Activated CD4-positive, CD25-positive, alpha-beta regulatory T cell (primary cell): ENCODE measurements around the gene NBPF11.
"Not testable (repeated sequence)": the region's sequence is repeated elsewhere in the genome, so short reads cannot be mapped to it uniquely, and the experiment has no call there.

ENCODE experiments used
- DNase-seq, 4 experiments: peaks; one replicate each; lab custom pipeline; 2025; lab: John Stamatoyannopoulos, UW

NBPF11 gene

DNA sequence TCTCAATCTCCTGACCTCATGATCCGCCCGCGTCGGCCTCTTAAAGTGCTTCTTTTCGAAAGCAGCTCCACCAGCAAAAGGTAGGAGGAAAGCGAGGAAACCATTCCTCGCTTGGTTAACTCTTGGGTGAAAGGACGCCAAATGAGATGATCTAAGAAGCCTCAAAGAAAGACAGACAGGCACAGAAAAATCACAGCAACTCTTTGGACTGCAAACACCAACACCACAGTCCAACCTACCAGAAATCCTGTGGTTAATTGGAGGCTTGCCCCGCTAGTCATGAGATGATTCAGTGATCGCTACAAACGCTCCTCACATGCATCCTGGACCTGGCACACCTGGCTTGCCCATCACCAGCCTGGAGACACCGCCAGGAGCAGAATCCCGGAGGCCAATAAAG, 1.1 kb downstream of the NBPF11 start:
- DNase-seq, result not testable (repeated sequence)

DNA sequence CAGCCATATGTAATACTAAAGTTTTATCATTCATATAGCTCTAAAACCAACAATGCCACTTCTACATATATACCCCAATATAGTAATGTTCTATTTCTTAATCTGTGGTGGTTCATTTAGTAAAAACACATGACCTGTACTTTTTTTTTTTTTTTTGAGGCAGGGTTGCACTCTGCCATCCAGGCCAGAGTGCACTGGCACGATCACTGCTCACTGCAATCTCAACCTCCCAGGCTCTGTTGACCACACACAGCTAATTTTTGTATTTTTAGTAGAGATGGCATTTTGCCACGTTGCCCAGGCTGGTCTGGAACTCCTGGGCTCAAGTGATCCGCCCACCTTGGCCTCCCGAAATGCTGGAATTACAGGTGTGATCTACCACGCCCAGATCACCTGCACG, 2.1 kb downstream of the NBPF11 start:
- not testable (repeated sequence) for DNase-seq

DNA sequence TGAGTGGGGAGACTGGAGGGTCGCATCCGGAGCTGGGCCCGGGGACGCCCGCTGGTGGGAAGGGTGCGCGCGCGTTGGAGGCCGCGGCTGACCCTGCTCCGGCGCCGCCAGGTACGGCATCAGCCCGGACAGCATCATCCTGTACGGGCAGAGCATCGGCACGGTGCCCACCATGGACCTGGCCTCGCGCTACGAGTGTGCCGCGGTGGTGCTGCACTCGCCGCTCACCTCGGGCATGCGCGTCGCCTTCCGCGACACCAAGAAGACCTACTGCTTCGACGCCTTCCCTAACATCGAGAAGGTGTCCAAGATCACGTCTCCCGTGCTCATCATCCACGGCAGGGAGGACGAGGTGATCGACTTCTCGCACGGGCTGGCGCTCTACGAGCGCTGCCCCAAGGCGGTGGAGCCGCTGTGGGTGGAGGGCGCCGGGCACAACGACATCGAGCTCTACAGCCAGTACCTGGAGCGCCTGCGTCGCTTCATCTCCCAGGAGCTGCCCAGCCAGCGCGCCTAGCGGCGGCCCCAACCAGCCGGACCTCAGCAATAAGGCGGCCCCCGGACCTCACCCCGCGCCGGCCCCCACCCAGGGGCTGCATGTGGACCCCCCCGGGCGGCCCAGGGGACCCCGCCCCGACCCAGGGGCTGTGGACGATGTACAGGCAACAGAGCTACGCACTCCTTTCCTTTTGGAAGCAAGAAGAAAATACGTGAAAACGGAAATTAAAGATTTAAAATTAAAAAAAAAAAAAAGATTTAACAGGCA, 2.8 kb downstream of the NBPF11 start:
- DNase-seq, result not testable (repeated sequence)

DNA sequence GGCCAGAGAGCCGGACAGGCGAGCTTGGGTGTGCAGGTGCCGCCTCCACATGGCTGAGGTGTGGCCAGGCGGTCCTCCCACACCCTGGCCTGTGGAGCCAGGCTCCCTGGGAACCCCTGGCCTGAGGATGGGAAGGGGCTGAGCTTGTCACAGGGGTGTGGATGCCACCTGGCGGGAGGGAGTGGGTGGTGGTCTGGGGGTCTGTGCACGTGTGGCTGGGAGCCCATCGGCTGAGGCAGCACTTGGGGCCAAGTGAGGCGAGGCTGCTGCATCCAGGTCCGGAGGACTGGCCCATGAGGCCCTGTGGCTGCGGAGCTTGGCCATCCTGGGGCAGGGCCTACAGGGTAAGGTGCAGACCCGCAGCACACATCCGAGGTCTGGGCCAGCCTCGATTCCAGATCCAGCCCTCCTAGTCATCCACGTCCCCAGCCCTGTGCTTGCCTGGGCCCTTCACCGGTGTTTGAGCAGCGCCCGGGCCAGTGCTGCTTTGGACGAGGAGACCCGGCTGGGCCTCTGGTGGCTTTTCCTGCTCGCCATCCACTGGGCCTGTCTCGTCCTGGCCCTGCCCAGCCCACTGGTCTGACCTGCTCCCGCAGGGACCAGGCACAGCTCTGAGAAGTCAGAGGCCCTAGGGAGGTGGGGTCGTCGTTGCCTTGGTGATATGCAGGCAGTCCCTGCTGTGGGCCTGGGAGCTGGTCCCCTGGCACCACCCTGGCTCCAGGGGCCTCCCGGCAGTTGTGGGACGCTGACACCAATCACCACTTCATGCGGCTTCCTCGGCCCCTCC, 4.8 kb downstream of the NBPF11 start:
- DNase-seq, result not testable (repeated sequence)

DNA sequence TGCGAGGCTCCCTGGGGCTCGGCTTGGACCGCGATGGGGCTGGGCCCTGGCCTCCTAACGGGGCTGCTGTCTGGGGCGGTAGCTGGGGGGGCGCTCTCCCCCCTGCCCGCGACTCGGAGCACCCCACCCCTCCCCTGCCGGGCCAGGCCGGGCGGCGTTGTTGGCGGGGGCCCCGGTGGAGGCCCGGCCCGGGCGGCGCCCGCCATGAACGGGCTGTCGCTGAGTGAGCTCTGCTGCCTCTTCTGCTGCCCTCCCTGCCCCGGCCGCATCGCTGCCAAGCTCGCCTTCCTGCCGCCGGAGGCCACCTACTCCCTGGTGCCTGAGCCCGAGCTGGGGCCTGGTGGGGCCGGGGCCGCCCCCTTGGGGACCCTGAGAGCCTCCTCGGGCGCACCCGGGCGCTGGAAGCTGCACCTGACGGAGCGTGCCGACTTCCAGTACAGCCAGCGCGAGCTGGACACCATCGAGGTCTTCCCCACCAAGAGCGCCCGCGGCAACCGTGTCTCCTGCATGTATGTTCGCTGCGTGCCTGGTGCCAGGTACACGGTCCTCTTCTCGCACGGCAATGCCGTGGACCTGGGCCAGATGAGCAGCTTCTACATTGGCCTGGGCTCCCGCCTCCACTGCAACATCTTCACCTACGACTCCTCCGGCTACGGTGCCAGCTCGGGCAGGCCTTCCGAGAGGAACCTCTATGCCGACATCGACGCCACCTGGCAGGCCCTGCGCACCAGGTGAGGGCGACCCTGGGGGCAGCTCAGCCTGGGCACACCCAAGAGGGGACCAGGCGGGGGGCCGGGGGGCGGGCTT, 5.7 kb downstream of the NBPF11 start:
- DNase-seq, result not testable (repeated sequence)

DNA sequence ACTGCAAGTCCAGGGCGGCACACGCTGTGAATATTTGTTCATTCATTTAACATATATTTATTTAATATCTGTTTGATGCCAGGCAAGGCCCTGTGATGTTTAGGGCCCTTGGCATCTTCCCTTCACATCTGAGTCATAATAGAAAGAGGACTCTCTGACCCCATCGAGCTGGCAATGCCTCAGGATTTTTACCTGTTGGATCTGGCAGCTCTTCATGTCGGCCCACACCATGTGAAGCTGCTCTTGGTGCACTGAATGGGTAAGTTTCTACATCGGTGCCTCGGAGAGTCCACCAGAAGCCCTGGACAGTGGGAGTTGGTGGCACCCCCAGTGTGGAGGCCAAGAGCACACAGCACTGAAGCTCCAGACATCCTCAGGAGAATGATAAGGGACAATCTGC, 8.9 kb downstream of the NBPF11 start:
- not testable (repeated sequence) for DNase-seq

DNA sequence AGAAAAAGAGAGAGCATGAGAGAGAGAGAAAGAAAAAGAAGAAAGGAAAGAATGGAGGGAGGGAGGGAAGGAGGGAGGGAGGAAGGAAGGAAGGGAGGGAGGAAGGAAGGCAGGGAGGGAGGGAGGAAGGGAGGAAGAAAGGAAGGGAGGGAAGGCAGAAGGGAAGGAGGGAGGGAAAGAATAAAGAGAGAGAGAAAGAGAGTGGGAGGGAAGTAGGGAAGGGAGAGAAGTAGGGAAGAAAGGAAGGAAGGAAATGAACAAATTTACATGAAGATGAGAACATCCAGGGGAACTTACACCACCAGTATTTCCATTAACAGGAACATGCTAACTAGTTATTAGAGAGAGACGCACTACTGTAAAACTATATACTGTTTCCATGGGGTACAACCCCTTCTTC, 10.1 kb downstream of the NBPF11 start:
- DNase-seq, result not testable (repeated sequence)

DNA sequence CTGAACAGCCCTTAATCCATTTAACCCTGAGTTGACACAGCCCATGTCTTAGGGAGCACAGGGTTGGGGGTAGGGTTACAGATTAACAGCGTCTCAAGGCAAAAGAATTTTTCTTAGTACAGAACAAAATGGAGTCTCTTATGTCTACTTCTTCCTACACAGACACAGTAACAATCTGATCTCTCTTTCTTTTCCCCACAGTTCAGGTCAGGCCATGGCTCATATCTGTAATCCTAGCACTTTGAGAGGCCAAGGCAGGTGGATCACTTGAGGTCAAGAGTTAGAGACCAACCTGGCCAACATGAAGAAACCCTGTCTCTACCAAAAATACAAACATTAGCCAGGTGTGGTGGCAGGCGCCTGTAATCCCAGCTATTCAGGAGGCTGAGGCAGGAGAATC, 13.5 kb downstream of the NBPF11 start:
- not testable (repeated sequence) for DNase-seq

DNA sequence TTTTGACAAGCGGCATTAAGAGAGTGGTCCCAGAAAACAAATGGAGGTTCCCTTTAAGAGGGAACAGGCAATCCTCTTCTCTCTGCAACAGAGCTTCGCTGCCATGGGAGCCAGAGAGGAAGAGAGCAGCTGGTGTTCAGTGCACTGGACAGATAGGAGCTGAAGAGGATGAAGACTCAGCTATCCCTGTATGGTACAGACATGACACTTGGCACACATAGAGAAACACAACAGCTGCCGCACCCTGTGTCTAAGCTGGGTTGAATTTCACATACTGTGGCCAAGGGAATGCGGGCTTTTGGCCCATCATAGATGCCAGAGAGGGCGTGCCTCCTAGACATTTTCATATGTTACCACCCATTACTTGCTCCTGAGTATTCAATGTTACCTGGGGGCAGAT, 29.7 kb downstream of the NBPF11 start:
- not testable (repeated sequence) for DNase-seq

DNA sequence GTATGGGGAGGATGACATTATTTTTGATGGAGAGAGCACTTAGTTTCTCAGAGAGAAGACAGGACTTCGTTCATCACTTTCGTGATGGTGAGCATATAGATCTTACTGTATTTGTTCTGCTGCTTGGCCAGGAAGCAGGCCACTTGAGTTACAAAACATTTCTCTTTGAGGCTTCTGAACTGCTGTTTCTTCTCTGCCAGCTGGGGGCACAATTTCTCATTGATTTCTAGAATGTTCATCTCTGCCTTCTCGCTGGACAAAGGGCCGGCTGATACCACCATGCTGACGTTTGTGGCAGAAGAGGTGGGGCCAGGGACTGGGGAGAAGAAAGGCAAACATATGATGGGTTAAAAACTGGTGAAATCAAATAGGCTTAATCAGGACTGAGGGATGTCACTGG, 31.7 kb downstream of the NBPF11 start:
- not testable (repeated sequence) for DNase-seq

DNA sequence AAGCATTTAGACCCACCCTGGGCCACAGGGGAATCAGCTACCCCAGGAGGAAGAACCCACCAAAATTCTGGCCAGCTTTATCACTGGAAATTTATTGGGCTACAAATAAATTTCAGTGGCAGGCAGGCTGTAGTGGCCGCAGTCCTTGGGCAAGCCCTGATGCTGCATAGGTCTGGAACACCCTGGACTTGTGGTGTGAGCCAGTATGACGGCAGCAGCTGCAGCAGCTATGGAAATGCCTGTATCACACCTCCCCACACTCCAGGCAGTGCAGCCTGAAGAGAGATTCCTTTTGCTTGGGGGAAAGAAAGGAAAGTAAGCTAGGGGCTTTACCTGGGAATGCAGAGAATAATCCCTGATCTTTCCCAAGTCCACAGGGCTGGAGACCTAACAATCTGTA, 56.3 kb downstream of the NBPF11 start:
- not testable (repeated sequence) for DNase-seq

DNA sequence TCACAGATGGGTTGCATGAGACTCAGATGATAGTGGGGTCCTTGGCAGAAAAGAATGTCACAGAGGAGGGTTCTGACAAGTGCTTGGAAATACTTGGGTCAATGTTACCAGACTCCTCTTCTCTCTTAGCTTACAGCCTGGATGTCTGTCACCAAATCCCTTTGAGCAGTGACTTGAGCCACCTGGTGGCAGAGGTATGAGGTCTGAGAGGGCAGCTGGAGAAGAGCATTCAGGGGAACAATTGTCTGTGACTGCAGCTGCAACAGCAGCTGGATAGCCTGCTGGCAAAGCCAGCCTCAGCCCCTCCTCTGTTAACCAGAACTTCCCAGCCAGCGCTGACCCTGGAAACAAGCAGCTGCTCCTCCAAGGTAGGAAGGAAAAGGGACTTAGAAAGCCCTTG, 65.9 kb downstream of the NBPF11 start:
- DNase-seq, result not testable (repeated sequence)

DNA sequence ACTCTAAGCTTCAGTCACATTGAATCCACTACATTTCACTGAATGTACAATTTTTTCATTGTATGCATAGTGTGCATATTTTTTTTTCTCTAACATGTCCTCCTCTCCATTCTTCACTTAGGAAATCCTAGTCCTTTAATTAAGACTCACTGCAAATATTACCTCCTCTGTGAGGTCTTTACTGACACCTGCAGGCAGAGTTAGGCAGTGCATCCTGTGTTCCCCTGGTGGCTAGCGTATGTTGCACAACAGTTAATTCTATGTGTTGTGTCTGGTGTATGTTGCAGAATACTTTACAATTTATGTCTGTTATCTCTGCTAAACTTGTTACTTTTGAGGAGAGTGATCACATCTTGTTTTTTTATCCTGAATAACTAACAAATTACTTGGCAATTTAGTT, 70.9 kb downstream of the NBPF11 start:
- DNase-seq, result not testable (repeated sequence)

DNA sequence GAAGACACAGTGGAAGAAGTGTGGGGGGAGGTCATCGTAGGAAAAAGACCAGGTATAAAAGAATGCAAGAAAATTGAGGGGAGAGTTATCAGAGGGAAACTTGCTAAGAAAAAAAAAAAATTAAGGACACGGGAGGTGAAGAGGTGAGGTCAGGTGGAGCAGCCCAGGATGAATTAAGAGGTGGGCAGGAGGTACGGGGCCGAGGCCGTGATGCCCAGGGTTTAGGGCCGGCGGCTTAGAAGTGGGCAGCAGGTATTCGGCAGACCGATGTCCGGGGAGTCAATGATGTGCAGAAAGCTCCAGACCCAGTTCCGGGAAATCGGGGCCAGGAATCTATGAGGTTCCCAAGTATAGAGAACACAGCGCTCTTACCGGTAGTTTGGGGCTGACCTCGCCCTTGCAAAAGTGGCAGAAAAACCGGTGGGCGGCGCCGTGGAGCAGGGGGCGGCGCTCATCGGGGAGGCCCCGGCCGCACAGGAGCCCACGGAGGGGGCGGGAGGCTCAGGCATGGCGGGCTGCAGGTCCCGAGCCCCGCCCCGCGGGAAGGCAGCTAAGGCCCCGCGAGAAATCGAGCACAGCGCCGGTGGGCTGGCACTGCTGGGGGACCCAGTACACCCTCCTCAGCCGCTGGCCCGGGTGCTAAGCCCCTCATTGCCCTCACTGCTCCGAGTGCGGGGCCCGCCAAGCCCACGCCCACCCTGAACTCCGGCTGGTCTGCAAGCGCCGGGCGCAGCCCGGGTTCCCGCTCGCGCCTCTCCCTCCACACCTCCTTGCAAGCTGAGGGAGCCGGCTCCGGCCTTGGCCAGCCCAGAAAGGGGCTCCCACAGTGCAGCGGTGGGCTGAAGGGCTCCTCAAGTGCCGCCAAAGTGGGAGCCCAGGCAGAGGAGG, 73.2 kb downstream of the NBPF11 start:
- DNase-seq, result not testable (repeated sequence)

DNA sequence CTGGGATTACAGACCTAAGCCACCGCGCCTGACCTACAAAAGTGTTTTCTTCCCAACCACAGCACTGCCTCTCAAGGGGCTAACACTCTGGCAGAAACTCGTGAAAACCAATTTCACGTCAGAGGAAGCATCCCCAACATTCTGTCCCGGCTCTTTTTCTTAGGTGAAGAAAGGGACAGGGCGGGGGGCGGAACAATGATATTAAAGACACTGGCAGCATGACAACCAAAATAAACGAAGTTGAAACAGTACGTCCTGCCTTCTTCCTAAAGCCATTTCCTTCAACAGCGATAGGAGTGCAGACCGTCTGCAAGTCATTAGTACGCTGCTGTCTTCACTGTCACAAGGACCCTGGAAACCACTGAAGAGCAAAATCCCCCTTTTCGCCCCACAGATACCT, 74.0 kb downstream of the NBPF11 start:
- DNase-seq, result not testable (repeated sequence)

DNA sequence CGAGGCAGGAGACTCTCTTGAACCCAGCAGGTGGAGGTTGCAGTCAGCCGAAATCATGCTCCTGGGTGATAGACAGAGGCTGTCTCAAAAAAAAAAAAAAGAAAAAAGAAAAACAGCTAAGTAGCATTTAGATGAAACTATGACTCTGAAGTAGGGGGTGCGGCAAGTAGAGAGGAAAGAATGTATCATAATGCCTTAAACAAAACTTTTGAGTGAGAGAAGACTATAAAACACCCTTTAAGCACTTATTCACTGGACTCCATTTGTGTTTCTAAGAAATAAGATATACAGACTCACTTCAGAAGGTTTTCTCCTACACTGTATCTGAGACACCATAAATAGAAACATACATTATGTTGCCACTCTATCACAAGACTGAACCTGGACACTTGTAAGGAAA, 74.6 kb downstream of the NBPF11 start:
- DNase-seq, result not testable (repeated sequence)

DNA sequence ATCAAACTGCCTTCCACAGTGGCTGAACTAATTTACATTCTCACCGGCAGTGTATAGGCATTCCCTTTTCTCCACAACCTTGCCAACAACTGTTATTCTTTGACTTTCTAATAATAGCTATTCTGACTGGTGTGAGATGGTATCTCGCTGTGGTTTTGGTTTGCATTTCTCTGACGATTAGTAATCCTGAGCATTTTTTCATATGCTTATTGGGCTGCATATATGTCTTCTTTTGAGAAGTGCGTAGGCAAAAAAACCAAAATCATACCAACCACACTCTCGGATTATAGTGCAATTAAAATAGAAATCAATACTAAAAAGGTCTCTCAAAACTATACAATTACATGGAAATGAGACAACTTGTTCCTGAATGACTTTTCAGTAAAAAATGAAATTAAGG, 78.7 kb downstream of the NBPF11 start:
- DNase-seq, result not testable (repeated sequence)

DNA sequence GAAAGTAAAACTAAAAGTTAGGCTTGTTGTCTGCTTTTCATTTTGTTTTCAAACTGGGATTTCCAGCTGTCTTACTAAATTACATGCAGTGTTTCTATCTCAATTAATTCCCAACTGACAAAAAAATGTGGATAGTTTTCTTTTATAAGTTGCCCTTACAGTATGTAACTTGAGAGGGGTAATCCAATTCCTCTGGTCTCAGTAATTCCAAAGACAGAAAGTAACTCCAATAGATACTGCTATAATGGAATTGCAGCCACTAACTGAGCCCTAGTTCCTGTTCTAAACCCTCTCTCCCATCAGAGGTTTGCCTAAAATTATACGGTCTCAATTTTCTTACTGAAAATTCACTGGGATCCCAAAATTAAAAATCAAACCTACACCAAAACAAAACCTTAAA, 83.5 kb downstream of the NBPF11 start:
- not testable (repeated sequence) for DNase-seq

DNA sequence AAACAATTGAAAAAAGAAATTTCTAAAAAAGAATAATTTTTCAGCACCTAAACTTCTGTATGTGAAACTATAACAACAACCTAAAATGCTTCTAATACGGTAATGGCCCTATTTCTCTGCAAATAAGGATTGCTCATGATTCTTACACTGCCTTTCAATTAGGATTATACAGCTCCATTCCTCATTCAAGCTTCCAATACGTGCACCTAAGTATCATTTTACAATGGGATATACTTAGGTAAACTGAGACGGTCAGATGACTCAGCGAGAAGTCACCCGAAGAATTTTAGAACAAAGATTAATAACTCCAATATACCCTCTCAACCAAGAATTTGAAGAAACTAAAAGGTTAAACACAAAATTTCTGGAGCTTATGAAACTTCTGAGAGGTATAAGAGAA, 83.9 kb downstream of the NBPF11 start:
- not testable (repeated sequence) for DNase-seq

DNA sequence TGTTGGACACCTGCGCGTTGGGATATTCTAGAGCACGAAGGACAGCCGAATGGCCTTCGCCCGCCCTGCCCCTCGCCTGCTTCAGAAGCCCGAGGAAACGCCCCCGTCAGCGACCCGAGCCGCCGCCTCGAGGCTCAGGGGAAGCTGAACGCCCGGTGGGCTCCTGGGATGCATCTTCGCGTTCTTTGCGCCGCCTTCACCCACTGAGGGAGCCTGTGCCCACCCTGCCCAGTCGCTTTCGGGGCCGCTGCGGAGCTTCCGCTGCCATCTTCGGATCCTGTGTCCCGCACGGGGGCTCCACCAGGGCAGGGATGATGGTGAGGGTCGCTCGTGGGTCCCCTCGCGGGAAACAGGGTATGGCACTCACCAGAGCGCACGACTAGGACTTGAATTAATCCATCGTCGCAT, 91.8 kb downstream of the NBPF11 start:
- DNase-seq, result not testable (repeated sequence)

DNA sequence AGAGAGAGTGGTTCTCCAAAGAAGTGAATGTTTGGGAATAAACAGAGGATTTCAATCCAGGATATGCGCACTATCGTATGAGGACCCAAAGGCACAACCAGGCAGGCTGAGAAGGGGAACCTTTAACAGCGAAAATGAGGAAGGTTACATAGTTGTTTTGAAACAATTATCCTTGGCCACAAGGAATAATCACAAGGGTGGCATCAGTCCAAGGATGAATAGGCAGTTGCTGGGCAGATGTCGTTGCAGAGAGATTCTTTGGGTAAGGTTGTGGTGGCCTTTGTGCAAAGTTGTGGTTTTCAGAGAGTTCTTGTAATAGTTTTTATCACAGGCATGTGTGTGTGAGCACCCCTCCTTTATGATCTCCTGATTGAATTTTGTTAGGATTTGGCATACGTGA, 94.7 kb downstream of the NBPF11 start:
- DNase-seq, result not testable (repeated sequence)
